Peyer's patch (tissue), 4 donors: ENCODE data around the gene MKS1. TPM values are rescaled to one million over a fixed set of nuclear protein-coding genes. Genes with fewer than 3 reads are reported as not detected.
A peak's percentile ranks its signal among the peaks of the same experiment; 100 is the strongest.

Experiments
- DNase-seq, 3 donors: peaks; one replicate each; pipeline ENCODE4 v3.0.0-alpha.2; 2017 to 2019
- H3K27ac ChIP-seq, 4 donors: fragments of 200-600 bp; sonication (generic); one replicate each; pipeline ENCODE4 v1.5.1; 2016 to 2019
- H3K27me3 ChIP-seq, 2 donors: fragments of 200-600 bp; sonication (generic); one replicate each; pipeline ENCODE4 v1.5.1; 2019
- H3K36me3 ChIP-seq, 3 donors: fragments of 200-600 bp; sonication (generic); one replicate each; pipeline ENCODE4 v1.5.1; 2016 to 2019
- H3K4me1 ChIP-seq, 4 donors: fragments of 200-600 bp; sonication (generic); one replicate each; pipeline ENCODE4 v1.5.1; 2016 to 2019
- H3K4me3 ChIP-seq, 4 donors: fragments of 200-600 bp; sonication (generic); 1 replicate in 3 of 4; 2 replicates in 1 of 4; pipeline ENCODE4 v1.5.1; 2016 to 2019; ENCODE audit warnings: mild to moderate bottlenecking in 1 of 4
- H3K9me3 ChIP-seq, 4 donors: fragments of 200-600 bp; sonication (generic); one replicate each; pipeline ENCODE4 v1.5.1; 2016 to 2019; ENCODE audit warnings: mild to moderate bottlenecking in 1 of 4
- POLR2A ChIP-seq, 2 donors: fragments of 450-650 bp; IDR thresholded peaks; one replicate each; pipeline ENCODE4 v1.5.1; 2017; ENCODE audit warnings: antibody characterized with exemption in 2 of 2, mild to moderate bottlenecking in 2 of 2, moderate library complexity in 2 of 2
- total RNA-seq, 4 donors: library from RNA; depleted of rRNA; stranded (reverse); fragments of >200 nt; gene quantifications; one replicate each; pipeline ENCODE4 v1.1.0, GENCODE V29; 2016
- TF ChIP-seq, protein P1 (sequence below), 6 experiments: fragments of 450-650 bp in 4 of 6; fragments of 200-600 bp in 2 of 6; sonication (generic) in 1 of 6; IDR thresholded peaks; one replicate each; pipeline ENCODE4 v1.5.1; 2017 to 2019; ENCODE audit warnings: antibody characterized with exemption in 6 of 6, mild to moderate bottlenecking in 3 of 6, moderate library complexity in 1 of 6

The MKS1 gene
- total RNA-seq, 4 donors from 2014 or later, result 6.7 to 20.9 (median 14.8) TPM

DNA sequence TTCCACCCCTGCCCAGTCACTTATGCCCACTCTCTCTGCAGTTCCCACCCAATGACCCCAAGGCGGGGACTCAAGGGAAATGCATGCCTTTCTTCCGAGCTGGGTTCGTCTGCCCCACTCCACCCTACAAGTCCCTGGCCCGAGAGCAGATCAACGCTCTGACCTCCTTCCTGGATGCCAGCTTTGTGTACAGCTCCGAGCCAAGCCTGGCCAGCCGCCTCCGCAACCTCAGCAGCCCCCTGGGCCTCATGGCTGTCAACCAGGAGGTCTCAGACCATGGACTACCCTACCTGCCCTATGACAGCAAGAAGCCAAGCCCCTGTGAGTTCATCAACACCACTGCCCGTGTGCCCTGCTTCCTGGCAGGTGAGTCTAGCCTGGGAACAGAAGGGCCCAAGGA, 33.1 kb upstream of the MKS1 start:
- no peak for DNase-seq
- TF ChIP-seq POLR2A (IDR thresholded peaks at IDR 0.05), result no peak
- TF ChIP-seq, protein P1, sequence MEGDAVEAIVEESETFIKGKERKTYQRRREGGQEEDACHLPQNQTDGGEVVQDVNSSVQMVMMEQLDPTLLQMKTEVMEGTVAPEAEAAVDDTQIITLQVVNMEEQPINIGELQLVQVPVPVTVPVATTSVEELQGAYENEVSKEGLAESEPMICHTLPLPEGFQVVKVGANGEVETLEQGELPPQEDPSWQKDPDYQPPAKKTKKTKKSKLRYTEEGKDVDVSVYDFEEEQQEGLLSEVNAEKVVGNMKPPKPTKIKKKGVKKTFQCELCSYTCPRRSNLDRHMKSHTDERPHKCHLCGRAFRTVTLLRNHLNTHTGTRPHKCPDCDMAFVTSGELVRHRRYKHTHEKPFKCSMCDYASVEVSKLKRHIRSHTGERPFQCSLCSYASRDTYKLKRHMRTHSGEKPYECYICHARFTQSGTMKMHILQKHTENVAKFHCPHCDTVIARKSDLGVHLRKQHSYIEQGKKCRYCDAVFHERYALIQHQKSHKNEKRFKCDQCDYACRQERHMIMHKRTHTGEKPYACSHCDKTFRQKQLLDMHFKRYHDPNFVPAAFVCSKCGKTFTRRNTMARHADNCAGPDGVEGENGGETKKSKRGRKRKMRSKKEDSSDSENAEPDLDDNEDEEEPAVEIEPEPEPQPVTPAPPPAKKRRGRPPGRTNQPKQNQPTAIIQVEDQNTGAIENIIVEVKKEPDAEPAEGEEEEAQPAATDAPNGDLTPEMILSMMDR (IDR thresholded peaks at IDR 0.05), result no peak
- H3K27me3 ChIP-seq, result no peaks in the 10 kb centered on the region

DNA sequence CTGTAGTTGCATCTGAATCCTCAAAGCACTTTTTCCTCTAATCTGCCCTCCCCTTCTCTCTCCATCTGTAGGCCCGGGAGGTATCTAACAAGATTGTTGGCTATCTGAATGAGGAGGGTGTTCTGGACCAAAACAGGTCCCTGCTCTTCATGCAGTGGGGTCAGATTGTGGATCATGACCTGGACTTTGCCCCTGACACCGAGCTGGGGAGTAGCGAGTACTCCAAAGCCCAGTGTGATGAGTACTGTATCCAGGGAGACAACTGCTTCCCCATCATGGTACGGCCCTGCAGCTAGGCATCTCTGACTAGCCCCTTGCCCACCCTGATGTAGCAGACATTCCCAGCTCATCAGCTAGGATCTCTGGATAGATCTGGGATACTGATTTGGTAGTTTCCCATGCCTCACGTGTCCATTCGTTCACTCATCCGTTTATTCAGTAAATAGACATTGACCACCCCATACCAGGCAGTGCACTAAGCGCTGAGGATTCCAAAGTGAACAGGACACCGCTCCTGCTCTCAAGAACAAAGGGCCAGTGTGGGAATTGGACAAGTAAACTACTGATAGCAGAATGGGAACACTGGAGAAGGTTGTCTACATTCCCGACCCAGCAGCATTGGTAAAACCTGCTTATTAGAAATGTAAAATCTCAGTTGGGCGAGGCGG, 31.4 kb upstream of the MKS1 start:
- DNase-seq, result no peak
- H3K27me3 ChIP-seq, result no peaks in the 10 kb centered on the region
- H3K36me3 ChIP-seq, result no peaks in the 10 kb centered on the region
- no peak for TF ChIP-seq POLR2A (IDR thresholded peaks at IDR 0.05)
- TF ChIP-seq, protein P1 (IDR thresholded peaks at IDR 0.05), result no peak
- no peaks in the 10 kb centered on the region for H3K9me3 ChIP-seq
- H3K27ac ChIP-seq, result no peak overlapping the region
- H3K4me1 ChIP-seq, result peaks cover 0 to 31% (median 9%) of the 10 kb centered on the region in 4 donors
- H3K4me3 ChIP-seq, result no peak overlapping the region

More for the DNA sequence above, 33.1 kb upstream of the MKS1 start:
- H3K4me1 ChIP-seq, result peaks cover 0 to 19% (median 9%) of the 10 kb centered on the region in 4 donors
- H3K27ac ChIP-seq, result no peak overlapping the region
- H3K9me3 ChIP-seq, result no peaks in the 10 kb centered on the region
- H3K36me3 ChIP-seq, result no peaks in the 10 kb centered on the region
- H3K4me3 ChIP-seq, result no peak overlapping the region

DNA sequence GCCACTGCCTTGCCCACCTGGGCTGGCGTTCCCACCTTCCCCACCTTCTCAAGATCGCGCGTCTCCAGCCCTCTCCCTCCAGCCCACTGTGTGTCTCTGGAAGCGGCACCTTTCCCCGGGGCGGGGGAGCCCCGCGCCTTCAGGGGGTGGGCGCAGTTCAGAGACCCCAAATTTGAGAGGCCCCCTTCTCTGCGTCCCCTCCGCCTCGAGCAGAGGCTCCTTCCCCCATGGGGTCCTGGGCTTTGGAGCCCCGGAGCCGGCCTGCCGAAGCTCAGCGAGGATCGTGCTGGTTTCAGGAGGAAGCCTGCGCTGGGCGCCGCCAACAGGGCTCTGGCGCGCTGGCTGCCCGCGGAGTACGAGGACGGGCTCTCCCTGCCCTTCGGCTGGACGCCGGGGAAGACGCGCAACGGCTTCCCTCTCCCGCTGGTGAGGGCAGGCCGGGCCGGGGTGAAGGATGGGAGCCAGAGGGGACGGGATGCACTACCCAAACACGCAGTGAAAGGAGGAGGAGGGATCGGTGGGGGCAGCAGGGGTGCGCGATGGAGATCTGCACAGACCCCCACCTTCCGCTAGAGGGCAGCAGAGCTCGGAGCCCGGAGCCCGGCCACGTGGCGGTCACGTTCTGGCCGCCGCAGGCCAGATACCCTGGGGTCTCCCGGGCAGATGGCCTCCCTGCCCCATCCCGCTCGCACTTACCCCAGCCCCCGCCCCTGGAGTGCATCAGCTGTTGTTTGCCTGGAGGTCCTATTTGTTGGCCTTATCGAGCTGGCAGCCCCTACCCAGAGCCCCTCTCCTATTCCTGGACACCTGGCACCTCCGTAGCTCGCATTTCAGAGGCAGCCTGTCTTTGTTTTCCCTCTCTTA, 30.4 kb upstream of the MKS1 start:
- peak; percentile 59 to 82 (median 82) for DNase-seq
- Histone ChIP-seq H3K4me3 (peak overlapping the region; percentile 45 to 63 (median 54)), H3K27me3 (no peaks in the 10 kb centered on the region), H3K36me3 (no peaks in the 10 kb centered on the region), H3K9me3 (no peaks in the 10 kb centered on the region), H3K4me1 (peaks cover 0 to 31% (median 9%) of the 10 kb centered on the region in 4 donors), H3K27ac (peak overlapping the region in 3 of 4 donors; percentile 5 to 46 (median 40))
- no peak for TF ChIP-seq POLR2A (IDR thresholded peaks at IDR 0.05)
- TF ChIP-seq, protein P1 (IDR thresholded peaks at IDR 0.05), result peak; percentile 31 to 97 (median 87)

DNA sequence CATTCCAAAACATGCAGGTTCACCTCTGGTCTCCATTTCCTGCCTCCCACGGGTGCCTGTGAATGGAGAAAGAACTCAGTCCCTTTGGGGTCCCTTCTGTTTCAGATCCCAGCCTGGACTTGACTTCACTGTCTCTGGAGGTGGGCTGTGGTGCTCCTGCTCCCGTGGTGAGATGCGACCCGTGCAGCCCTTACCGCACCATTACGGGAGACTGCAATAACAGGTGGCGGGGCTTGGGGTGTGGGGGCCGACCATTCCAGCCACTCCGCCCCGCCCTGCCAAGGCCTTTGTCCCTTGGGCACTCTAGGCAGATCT, 29.9 kb upstream of the MKS1 start:
- H3K27ac ChIP-seq, result peak overlapping the region in 1 of 4 donors; percentile 40
- H3K36me3 ChIP-seq, result no peaks in the 10 kb centered on the region
- TF ChIP-seq POLR2A (IDR thresholded peaks at IDR 0.05), result peak in 1 of 2 donors; percentile 30
- TF ChIP-seq, protein P1 (IDR thresholded peaks at IDR 0.05), result no peak
- H3K9me3 ChIP-seq, result no peaks in the 10 kb centered on the region
- no peaks in the 10 kb centered on the region for H3K27me3 ChIP-seq
- peaks cover 0 to 31% (median 9%) of the 10 kb centered on the region in 4 donors for H3K4me1 ChIP-seq
- peak in 1 of 3 donors; percentile 57 for DNase-seq
- H3K4me3 ChIP-seq, result peak overlapping the region in 3 of 4 donors; percentile 53 to 63 (median 55)

DNA sequence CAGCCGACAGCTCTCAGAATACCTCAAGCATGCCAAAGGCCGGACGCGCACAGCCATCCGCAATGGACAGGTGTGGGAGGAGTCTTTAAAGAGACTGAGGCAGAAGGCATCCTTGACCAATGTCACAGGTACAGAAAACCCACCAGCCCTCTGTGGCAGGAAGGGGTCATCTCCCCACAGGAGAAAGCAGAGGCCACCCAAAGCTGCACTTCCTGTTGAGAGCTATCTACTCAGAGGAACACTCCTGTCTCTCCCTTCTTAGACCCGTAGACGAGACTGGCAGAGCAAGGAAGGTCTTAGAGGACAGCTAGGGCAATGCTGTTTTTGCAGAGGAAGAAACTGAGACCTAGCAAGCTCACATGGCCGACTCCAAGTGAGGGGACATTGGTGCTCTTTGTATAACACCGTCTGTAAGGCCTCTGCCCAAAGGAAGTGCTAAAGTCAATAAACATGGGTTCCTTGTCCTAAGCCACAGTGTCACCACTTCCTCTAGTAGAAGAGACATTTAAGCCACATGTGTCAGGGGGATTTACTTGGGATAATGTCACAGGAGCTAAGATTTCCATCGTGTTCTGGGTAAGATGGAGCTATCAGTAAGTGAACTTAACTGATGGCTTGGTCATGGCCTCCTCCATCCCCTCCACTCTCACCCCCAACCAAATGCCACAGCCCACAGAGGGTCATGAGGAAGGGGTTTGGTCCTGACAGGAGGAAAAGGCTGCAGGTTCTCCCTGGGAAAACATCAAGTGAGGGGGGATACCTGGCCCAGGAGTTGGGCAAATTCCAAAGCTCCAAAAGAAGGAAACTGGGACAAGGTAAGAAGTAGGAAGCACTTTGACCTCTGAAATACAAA, 28.7 kb upstream of the MKS1 start:
- H3K4me1 ChIP-seq, result peaks cover 0 to 31% (median 9%) of the 10 kb centered on the region in 4 donors
- TF ChIP-seq, protein P1 (IDR thresholded peaks at IDR 0.05), result no peak
- no peak for TF ChIP-seq POLR2A (IDR thresholded peaks at IDR 0.05)
- H3K9me3 ChIP-seq, result no peaks in the 10 kb centered on the region
- H3K27ac ChIP-seq, result peak overlapping the region in 2 of 4 donors; percentile 63 to 91
- DNase-seq, result no peak
- no peaks in the 10 kb centered on the region for H3K27me3 ChIP-seq
- H3K36me3 ChIP-seq, result no peaks in the 10 kb centered on the region
- H3K4me3 ChIP-seq, result no peak overlapping the region
